Measurements from ENCODE around the gene APC2.

DNA sequence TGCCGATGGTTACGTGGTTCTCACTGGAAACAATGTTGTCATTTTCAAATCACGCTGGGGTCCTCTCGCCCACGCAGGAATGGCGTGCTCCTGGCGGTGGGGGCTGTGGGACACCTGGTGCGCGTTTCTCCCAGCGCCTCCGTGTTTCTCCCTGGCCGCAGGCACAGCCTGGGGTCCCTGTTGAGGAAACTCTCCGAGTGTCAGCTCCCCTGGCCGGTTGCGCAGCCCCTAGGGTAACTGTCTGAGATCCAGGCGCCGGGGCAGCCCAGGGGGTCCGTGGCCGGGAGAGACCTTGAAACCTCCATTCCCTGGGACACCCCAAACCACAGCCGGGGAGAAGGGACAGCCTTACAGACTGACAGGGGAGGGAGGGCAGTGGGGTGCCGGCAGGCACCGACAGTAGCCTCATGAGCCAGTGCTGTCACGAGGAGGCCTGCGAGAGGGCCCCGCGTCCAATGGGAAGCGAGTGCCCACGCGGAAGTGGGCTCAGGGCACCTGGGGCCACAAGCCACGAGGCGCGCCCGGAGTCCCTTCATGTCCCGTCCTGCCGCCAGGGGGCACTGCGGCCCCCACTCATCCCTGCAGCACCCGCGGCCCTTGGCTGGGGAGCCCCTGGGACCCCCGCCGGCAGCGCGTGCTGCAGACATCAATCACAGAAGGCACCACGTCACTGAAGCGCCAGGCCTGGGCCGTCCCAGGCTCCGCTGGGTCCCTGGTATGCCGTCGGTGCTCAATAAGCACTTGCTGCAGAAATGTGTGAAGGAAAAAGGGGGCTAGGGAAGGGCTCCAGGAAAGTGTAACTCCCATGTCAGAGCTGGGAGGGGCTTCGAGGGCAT is 53.4 kb downstream of the APC2 start:
- TF ChIP-seq, protein P1, sequence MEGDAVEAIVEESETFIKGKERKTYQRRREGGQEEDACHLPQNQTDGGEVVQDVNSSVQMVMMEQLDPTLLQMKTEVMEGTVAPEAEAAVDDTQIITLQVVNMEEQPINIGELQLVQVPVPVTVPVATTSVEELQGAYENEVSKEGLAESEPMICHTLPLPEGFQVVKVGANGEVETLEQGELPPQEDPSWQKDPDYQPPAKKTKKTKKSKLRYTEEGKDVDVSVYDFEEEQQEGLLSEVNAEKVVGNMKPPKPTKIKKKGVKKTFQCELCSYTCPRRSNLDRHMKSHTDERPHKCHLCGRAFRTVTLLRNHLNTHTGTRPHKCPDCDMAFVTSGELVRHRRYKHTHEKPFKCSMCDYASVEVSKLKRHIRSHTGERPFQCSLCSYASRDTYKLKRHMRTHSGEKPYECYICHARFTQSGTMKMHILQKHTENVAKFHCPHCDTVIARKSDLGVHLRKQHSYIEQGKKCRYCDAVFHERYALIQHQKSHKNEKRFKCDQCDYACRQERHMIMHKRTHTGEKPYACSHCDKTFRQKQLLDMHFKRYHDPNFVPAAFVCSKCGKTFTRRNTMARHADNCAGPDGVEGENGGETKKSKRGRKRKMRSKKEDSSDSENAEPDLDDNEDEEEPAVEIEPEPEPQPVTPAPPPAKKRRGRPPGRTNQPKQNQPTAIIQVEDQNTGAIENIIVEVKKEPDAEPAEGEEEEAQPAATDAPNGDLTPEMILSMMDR (IDR thresholded peaks at IDR 0.05) = peak in 1 of 3 donors; percentile 44
- TF ChIP-seq POLR2A (IDR thresholded peaks at IDR 0.05) = no peak

Measured in lower leg skin (tissue), 3 donors.